GM18507 (cell line): Measurements from ENCODE around the gene PCDHA4.
"Not testable (repeated sequence)": the region's sequence is repeated elsewhere in the genome, so short reads cannot be mapped to it uniquely, and the experiment has no call there.

Experiments used
- DNase-seq: peaks from one replicate; pipeline ENCODE4 v3.0.0; 2011; ENCODE audit warnings: low read depth; ENCODE audit not compliant: insufficient read length; ENCODE audit errors: extremely low spot score
- FAIRE-seq: peaks from 2 replicates; lab custom pipeline; 2011; peaks lifted over from hg19 to GRCh38; lab: Jason Lieb, UNC

PCDHA4 gene

DNA sequence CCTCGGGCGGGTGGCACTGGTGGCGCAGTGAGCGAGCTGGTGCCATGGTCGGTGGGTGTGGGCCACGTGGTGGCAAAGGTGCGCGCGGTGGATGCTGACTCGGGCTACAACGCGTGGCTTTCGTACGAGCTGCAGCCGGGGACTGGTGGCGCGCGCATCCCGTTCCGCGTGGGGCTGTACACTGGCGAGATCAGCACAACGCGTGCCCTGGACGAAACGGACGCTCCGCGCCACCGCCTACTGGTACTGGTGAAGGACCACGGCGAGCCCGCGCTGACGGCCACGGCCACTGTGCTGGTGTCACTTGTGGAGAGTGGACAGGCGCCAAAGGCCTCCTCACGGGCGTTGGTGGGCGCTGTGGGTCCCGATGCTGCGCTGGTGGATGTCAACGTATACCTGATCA lies 2.0 kb downstream of the PCDHA4 start:
- FAIRE-seq, result no peak

DNA sequence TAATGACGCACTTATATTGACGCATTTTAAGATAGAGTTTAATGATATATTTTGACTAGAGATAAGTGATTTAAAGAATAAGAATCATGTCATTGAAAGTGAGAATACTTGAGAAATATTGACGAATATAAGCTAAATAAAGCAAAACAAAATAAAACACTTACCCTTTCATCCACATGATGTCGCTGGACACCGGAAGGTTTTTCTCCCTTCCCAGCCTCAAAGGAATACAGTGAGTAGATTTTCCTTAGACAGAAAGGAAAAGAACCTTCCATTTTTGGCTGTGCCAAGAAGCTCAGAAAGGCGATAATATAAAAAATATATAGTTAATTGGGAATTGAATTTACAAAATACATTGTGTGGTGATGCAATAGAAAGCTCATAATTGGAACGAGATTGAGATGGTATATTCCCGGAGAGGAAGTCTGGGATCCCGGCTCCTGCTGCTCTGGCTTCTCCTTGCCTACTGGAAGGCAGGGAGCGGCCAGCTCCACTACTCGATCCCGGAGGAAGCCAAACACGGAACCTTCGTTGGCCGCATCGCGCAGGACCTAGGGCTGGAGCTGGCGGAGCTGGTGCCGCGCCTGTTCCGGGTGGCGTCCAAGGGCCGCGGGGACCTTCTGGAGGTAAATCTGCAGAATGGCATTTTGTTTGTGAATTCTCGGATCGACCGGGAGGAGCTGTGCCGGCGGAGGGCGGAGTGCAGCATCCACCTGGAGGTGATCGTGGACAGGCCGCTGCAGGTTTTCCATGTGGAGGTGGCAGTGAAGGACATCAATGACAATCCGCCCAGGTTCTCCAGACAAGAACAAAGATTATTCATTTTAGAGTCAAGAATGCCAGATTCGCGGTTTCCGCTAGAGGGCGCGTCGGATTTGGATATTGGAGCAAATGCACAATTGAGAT lies 14.8 kb downstream of the PCDHA4 start, which contains the start of gene PCDHA5:
TSS of gene PCDHA5 (plus strand) at position 239 of the 906 bp plus-strand sequence.
- FAIRE-seq (no peak), DNase-seq (no peak)

More for the DNA sequence above, 2.0 kb downstream of the PCDHA4 start:
- no peak for DNase-seq

DNA sequence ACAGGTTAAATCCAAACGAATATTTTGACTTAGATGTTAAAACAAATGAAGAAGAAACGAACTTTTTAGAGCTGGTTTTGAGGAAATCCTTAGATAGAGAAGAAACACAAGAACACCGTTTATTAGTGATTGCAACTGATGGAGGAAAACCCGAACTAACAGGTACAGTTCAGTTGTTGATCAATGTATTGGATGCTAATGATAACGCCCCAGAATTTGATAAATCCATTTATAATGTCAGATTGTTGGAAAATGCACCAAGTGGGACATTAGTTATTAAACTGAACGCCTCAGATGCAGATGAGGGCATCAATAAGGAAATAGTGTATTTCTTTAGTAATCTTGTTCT lies 15.4 kb downstream of the PCDHA4 start:
- DNase-seq, result no peak
- no peak for FAIRE-seq

DNA sequence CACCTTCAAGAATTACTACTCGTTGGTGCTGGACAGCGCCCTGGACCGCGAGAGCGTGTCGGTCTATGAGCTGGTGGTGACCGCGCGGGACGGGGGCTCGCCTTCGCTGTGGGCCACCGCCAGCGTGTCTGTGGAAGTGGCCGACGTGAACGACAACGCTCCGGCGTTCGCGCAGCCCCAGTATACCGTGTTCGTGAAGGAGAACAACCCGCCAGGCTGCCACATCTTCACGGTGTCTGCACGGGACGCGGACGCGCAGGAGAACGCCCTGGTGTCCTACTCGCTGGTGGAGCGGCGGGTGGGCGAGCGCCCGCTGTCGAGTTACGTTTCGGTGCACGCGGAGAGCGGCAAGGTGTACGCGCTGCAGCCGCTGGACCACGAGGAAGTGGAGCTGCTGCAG lies 16.1 kb downstream of the PCDHA4 start:
- not testable (repeated sequence) for DNase-seq, FAIRE-seq

DNA sequence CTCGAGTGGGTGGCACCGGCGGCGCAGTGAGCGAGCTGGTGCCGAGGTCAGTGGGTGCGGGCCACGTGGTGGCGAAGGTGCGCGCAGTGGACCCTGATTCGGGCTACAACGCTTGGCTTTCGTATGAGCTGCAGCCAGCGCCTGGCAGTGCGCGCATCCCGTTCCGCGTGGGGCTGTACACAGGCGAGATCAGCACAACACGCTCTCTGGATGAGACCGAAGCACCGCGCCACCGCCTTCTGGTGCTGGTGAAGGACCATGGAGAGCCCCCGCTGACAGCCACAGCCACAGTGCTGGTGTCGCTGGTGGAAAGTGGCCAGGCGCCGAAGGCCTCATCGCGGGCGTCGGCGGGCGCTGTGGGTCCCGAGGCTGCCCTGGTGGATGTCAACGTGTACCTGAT lies 16.6 kb downstream of the PCDHA4 start:
- DNase-seq (no peak), FAIRE-seq (no peak)

DNA sequence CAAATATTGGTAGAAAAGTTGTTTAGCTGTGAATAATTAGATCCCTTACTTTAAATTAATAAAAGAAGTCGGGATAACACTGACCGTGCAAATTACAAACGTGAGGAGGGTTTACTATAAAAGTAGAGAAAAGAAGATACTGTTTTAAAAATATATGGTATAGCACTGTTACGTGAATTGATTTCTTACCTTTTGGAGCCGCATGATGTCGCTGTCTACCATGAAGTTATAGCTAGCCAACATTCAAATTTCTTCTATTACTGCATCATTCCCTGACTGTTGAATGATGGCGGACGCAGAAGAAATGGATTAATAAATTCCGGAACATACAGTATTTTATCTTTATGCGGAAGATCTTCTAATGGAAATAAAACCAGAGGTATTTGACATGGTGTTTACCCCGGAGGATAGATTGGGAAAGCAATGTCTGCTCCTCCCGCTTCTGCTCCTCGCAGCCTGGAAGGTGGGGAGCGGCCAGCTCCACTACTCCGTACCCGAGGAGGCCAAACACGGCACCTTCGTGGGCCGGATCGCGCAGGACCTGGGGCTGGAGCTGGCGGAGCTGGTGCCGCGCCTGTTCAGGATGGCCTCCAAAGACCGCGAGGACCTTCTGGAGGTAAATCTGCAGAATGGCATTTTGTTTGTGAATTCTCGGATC lies 21.0 kb downstream of the PCDHA4 start, which contains the start of gene PCDHA6:
TSS of gene PCDHA6 (plus strand) at position 257 of the 658 bp plus-strand sequence. CDS start at position 389, 132 bp downstream.
- DNase-seq (no peak), FAIRE-seq (no peak)

DNA sequence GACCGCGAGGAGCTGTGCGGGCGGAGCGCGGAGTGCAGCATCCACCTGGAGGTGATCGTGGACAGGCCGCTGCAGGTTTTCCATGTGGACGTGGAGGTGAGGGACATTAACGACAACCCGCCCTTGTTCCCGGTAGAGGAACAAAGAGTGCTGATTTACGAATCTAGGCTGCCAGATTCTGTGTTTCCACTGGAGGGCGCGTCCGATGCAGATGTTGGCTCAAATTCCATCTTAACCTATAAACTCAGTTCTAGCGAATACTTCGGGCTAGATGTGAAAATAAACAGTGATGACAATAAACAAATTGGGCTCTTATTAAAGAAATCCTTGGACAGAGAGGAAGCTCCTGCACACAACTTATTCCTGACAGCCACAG lies 21.5 kb downstream of the PCDHA4 start:
- DNase-seq, result no peak
- FAIRE-seq, result no peak

DNA sequence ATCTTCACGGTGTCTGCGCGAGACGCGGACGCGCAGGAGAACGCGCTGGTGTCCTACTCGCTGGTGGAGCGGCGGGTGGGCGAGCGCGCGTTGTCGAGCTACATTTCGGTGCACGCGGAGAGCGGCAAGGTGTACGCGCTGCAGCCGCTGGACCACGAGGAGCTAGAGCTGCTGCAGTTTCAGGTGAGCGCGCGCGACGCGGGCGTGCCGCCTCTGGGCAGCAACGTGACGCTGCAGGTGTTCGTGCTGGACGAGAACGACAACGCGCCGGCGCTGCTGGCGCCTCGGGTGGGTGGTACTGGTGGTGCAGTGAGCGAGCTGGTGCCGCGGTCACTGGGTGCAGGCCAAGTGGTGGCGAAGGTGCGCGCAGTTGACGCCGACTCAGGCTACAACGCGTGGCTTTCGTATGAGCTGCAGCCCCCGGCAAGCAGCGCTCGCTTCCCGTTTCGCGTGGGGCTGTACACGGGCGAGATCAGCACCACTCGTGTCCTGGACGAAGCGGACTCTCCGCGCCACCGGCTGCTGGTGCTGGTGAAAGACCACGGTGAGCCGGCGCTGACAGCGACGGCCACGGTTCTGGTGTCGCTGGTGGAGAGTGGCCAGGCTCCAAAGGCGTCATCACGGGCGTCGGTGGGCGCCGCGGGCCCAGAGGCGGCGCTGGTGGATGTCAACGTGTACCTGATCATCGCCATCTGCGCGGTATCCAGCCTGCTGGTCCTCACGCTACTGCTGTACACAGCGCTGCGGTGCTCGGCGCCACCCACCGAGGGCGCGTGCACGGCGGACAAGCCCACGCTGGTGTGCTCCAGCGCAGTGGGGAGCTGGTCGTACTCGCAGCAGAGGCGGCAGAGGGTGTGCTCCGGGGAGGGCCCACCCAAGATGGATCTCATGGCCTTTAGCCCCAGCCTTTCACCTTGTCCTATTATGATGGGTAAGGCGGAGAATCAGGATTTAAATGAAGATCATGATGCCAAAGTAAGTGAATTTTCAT lies 22.9 kb downstream of the PCDHA4 start:
- DNase-seq, FAIRE-seq: not testable (repeated sequence)

DNA sequence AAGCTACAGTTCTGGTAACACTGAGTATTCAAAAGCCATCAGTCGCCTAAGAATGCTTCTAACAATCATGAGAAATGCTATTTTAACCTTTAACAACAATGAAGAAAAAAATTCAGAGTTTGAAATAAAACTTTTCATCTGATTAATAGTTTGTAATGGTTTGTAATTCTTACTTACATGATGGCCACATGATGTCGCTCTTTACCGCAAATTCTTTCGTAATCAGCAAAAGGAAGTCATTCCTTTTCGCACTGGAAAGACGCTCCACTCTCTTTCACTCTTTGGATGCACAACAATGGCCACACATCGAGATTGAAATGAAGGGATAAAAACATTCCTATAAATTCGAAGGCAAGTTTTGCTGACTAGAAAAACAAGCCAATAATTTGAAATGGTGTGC lies 27.1 kb downstream of the PCDHA4 start, which contains the start of gene PCDHA7:
TSS of gene PCDHA7 (plus strand) at position 277 of the 400 bp plus-strand sequence. CDS start at position 392, 115 bp downstream.
- no peak for DNase-seq
- no peak for FAIRE-seq

DNA sequence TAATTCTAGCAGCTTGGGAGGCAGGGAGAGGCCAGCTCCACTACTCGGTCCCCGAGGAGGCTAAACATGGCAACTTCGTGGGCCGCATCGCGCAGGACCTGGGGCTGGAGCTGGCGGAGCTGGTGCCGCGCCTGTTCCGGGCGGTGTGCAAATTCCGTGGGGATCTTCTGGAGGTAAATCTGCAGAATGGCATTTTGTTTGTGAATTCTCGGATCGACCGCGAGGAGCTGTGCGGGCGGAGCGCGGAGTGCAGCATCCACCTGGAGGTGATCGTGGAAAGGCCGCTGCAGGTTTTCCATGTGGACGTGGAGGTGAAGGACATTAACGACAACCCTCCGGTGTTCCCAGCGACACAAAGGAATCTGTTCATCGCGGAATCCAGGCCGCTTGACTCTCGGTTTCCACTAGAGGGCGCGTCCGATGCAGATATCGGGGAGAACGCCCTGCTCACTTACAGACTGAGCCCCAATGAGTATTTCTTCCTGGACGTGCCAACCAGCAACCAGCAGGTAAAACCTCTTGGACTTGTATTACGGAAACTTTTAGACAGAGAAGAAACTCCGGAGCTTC lies 27.7 kb downstream of the PCDHA4 start:
- DNase-seq, result not testable (repeated sequence)

DNA sequence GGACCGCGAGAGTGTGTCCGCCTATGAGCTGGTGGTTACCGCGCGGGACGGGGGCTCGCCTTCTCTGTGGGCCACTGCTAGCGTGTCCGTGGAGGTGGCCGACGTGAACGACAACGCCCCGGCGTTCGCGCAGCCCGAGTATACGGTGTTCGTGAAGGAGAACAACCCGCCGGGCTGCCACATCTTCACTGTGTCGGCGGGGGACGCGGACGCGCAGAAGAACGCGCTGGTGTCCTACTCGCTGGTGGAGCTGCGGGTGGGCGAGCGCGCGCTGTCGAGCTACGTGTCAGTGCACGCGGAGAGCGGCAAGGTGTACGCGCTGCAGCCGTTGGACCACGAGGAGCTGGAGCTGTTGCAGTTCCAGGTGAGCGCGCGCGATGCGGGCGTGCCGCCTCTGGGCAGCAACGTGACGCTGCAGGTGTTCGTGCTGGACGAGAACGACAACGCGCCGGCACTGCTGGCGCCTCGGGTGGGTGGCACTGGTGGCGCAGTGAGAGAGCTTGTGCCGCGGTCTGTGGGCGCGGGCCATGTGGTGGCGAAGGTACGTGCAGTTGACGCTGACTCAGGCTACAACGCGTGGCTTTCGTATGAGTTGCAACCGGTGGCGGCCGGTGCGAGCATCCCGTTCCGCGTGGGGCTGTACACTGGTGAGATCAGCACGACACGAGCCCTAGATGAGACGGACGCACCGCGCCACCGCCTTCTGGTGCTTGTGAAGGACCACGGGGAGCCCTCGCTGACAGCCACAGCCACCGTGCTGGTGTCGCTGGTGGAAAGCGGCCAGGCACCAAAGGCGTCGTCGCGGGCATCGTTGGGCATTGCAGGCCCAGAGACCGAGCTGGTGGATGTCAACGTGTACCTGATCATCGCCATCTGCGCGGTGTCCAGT lies 29.0 kb downstream of the PCDHA4 start:
- FAIRE-seq, result no peak
- DNase-seq, result no peak

More for the DNA sequence above, 27.7 kb downstream of the PCDHA4 start:
- not testable (repeated sequence) for FAIRE-seq

DNA sequence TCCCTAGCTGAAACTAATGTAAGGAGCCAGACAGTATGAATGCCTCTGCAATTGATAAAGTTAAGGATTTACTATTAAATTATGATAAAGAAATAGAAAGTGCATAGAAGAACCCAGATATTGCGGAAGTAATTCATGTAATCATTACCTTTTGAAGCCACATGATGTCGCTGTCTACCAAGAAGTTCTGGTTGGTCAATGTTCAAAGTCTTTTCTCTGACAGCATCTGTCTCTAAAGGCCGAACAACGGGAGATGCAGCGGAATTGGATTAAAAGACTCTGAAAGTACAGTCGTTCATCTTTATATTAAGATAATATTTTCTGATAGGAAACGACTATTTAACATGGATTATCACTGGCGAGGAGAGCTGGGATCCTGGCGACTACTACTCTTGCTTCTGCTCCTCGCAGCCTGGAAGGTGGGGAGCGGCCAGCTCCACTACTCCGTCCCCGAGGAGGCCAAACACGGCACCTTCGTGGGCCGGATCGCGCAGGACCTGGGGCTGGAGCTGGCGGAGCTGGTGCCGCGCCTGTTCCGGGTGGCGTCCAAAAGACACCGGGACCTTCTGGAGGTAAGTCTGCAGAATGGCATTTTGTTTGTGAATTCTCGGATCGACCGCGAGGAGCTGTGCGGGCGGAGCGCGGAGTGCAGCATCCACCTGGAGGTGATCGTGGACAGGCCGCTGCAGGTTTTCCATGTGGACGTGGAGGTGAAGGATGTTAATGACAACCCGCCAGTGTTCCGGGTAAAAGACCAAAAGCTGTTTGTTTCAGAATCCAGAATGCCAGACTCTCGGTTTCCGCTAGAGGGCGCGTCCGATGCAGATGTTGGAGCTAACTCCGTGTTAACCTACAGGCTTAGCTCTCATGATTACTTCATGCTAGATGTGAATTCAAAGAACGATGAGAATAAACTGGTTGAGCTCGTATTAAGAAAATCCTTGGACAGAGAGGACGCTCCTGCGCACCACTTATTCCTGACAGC lies 34.4 kb downstream of the PCDHA4 start, which contains the start of gene PCDHA8:
TSS of gene PCDHA8 (plus strand) at position 210 of the 985 bp plus-strand sequence. CDS start at position 345, 135 bp downstream.
- DNase-seq, result no peak
- FAIRE-seq, result no peak

DNA sequence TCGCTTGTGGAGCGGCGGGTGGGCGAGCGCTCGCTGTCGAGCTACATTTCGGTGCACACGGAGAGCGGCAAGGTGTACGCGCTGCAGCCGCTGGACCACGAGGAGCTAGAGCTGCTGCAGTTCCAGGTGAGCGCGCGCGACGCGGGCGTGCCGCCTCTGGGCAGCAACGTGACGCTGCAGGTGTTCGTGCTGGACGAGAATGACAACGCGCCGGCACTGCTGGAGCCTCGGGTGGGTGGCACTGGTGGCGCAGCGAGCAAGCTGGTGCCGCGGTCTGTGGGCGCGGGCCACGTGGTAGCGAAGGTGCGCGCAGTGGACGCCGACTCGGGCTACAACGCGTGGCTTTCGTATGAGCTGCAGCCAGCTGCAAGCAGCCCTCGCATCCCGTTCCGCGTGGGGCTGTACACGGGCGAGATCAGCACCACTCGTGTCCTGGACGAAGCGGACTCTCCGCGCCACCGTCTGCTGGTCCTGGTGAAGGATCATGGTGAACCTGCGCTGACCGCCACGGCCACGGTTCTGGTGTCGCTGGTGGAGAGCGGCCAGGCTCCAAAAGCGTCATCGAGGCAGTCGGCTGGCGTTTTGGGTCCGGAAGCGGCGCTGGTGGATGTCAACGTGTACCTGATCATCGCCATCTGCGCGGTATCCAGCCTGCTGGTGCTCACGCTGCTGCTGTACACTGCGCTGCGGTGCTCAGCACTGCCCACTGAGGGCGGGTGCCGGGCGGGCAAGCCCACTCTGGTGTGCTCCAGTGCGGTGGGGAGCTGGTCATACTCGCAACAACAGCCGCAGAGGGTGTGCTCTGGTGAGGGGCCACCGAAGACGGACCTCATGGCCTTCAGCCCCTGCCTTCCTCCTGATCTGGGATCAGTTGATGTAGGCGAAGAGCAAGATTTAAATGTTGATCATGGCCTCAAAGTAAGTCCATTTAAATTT lies 36.2 kb downstream of the PCDHA4 start:
- DNase-seq, result no peak
- no peak for FAIRE-seq

DNA sequence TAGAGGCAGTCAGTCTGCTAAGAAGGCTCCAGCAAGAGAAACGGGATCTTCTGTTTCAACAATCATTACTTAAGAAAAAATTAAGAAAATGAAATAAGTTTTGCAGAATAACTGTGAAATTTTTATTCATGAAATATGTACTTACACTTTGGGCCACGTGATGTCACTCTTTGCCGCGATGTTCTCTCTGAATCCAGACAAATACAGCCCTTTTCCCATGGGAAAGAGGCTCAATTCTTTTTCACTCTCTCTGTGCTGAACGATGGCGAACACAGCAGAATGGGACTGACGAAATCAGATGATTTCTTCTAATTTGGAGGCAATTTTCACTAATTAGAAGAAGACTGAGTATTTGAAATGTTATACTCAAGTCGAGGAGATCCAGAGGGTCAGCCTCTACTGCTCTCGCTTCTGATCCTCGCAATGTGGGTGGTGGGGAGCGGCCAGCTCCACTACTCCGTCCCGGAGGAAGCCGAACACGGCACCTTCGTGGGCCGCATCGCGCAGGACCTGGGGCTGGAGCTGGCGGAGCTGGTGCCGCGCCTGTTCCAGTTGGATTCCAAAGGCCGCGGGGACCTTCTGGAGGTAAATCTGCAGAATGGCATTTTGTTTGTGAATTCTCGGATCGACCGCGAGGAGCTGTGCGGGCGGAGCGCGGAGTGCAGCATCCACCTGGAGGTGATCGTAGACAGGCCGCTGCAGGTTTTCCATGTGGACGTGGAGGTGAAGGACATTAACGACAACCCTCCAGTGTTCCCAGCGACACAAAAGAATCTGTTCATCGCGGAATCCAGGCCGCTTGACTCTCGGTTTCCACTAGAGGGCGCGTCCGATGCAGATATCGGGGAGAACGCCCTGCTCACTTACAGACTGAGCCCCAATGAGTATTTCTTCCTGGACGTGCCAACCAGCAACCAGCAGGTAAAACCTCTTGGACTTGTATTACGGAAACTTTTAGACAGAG lies 41.6 kb downstream of the PCDHA4 start, which contains the start of gene PCDHA9:
TSS of gene PCDHA9 (plus strand) at position 244 of the 964 bp plus-strand sequence. CDS start at position 358, 114 bp downstream.
- not testable (repeated sequence) for DNase-seq, FAIRE-seq
